Measurements from ENCODE around the gene NUMA1. TPM values are rescaled to one million over a fixed set of nuclear protein-coding genes. Genes with fewer than 3 reads are reported as not detected.

The NUMA1 gene
- total and polyA plus RNA-seq, 2 of the 13 experiments (the other 11 are each of a cell fraction or from before 2014, with no cell fraction given), result 57.3 to 60.2 TPM

DNA sequence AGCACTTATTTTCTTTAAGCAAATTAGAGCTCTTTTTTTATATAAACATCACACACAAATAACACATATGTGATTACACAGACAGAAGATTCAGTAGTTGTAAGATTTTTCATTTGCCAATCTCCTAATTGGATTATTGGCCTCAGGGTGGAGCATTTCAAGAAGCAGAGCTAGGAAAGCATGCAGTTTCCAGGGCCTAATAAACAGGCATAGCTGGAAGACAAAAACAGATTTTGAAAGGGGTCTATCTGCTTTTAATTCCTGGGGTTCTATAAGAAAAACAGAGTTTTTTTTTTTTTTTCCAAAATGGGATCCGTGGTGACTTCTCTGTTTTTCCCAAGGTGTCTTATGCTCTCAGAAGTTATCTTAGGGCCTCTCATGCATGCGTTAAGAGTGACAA lies 47.6 kb upstream of the NUMA1 start (continued):
- TF ChIP-seq MAFK (conservative IDR thresholded peaks at IDR 0.05 in 1 of 2, IDR thresholded peaks at IDR 0.05 in 1 of 2; ENCODE audit: low read length in 2 of 2), result no peak

DNA sequence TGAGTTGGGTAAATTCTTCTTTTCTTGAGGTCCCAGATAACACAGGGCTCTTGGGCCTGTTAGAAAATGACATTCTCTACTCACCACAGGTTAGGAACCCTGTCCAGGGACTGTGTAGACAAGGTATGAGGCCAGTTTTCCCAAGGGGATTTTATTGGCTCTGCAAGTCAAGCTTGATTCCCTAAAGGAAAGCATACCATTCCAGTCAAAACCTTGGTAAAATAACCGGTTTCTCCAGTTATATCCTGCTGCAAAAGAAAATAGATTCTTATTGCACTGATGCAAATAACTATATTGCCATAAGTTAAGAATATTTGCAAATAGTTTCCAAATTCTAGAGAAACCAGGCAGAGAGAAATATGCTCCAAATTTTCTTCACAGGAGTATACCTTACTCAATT lies 45.6 kb upstream of the NUMA1 start:
- 0% methylated on average over 1 of the region's 1 CpG for WGBS (ENCODE audit: low lambda C conversion rate)
- FAIRE-seq, result no peak
- ChIA-PET POLR2A (no interaction called here), CTCF (ENCODE audit: low intra/inter-chr PET ratio, low total read pairs) (no interaction called here)
- no peak for DNase-seq (ENCODE audit: low spot score)
- H2AFZ ChIP-seq (ENCODE audit: low read length), result no peak overlapping the region
- no peak overlapping the region for H3K4me3 ChIP-seq (replicated peaks in 1 of 3; ENCODE audit: insufficient read depth in 1 of 3, low read depth in 2 of 3, low read length in 3 of 3)
- H3K36me3 ChIP-seq (replicated peaks in 1 of 2; ENCODE audit: control insufficient read depth in 1 of 2, insufficient read depth in 2 of 2, low read length in 2 of 2), result no peaks in the 10 kb centered on the region
- no peaks in the 10 kb centered on the region for H3K4me1 ChIP-seq (ENCODE audit: insufficient read depth, low read length)
- TF ChIP-seq THAP8 (CRISPR knock-in tag; IDR thresholded peaks at IDR 0.05; ENCODE audit: borderline replicate concordance), result no peak
- TF ChIP-seq POLR2AphosphoS5 (IDR thresholded peaks at IDR 0.05; ENCODE audit: low read depth, low read length), result no peak
- TF ChIP-seq POGZ (CRISPR knock-in tag; IDR thresholded peaks at IDR 0.05), result no peak
- TF ChIP-seq EZH2 (conservative IDR thresholded peaks at IDR 0.05; ENCODE audit: low read depth, low read length), result no peak
- no peak for TF ChIP-seq ZFP37 (CRISPR knock-in tag; IDR thresholded peaks at IDR 0.05; ENCODE audit: borderline replicate concordance)
- TF ChIP-seq TAF15 (IDR thresholded peaks at IDR 0.05; ENCODE audit: low read depth, low read length, poor library complexity, severe bottlenecking), result no peak
- no peak for TF ChIP-seq ZNF382 (CRISPR knock-in tag; IDR thresholded peaks at IDR 0.05; ENCODE audit: borderline replicate concordance)
- TF ChIP-seq DPF2 (CRISPR knock-in tag; IDR thresholded peaks at IDR 0.05; ENCODE audit: borderline replicate concordance, low read depth), result no peak
- no peak for TF ChIP-seq PAX8 (CRISPR knock-in tag; IDR thresholded peaks at IDR 0.05; ENCODE audit: borderline replicate concordance)
- no peak for TF ChIP-seq ZC3H13 (CRISPR knock-in tag; IDR thresholded peaks at IDR 0.05)
- TF ChIP-seq, protein P1, sequence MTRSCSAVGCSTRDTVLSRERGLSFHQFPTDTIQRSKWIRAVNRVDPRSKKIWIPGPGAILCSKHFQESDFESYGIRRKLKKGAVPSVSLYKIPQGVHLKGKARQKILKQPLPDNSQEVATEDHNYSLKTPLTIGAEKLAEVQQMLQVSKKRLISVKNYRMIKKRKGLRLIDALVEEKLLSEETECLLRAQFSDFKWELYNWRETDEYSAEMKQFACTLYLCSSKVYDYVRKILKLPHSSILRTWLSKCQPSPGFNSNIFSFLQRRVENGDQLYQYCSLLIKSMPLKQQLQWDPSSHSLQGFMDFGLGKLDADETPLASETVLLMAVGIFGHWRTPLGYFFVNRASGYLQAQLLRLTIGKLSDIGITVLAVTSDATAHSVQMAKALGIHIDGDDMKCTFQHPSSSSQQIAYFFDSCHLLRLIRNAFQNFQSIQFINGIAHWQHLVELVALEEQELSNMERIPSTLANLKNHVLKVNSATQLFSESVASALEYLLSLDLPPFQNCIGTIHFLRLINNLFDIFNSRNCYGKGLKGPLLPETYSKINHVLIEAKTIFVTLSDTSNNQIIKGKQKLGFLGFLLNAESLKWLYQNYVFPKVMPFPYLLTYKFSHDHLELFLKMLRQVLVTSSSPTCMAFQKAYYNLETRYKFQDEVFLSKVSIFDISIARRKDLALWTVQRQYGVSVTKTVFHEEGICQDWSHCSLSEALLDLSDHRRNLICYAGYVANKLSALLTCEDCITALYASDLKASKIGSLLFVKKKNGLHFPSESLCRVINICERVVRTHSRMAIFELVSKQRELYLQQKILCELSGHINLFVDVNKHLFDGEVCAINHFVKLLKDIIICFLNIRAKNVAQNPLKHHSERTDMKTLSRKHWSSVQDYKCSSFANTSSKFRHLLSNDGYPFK (CRISPR knock-in tag; IDR thresholded peaks at IDR 0.05; ENCODE audit: borderline replicate concordance), result no peak
- TF ChIP-seq ZNF644 (CRISPR knock-in tag; IDR thresholded peaks at IDR 0.05; ENCODE audit: low read depth), result no peak
- TF ChIP-seq JUN (CRISPR knock-in tag; IDR thresholded peaks at IDR 0.05), result no peak
- H3K4me2 ChIP-seq (ENCODE audit: low read depth, low read length), result no peak overlapping the region
- no peak overlapping the region for H3K9ac ChIP-seq (ENCODE audit: insufficient read depth, low read depth, low read length)
- ATAC-seq, result no peak
- intact Hi-C loops (cut with micrococcal nuclease; ENCODE audit: unreplicated experiment), result no loop called here
- peaks cover 0 to 3% of the 10 kb centered on the region in 2 experiments; a peak in 3 of 5 replicates for H3K27me3 ChIP-seq (ENCODE audit: control insufficient read depth in 1 of 2, insufficient read depth in 2 of 2, low read length in 2 of 2)
- H3K27ac ChIP-seq (ENCODE audit: extremely low read length, insufficient read depth, low read length), result no peak overlapping the region
- in situ Hi-C loops (cut with HindIII; ENCODE audit: extremely low pct_ligation_motif_present, low pct_unique_long_range_greater_than_20kb), result no loop called here
- H3K9me3 ChIP-seq (ENCODE audit: low read length), result peaks cover 15% of the 10 kb centered on the region
- H3K79me2 ChIP-seq (ENCODE audit: insufficient read depth, low read length), result no peaks in the 10 kb centered on the region
- H4K20me1 ChIP-seq (ENCODE audit: insufficient read depth, low read length), result no peaks in the 10 kb centered on the region
- no TSS peak for BruUV-seq (replicated peaks)
